Ovary (tissue), 9 donors: ENCODE results near the gene DGKK. TPM values are rescaled to one million over a fixed set of nuclear protein-coding genes. Genes with fewer than 3 reads are reported as not detected.

Source experiments
- DNase-seq, 5 donors: peaks; one replicate each; pipeline ENCODE4 v3.0.0-alpha.2; 2019 to 2020
- H3K27ac ChIP-seq, 2 donors: fragments of 200-600 bp; one replicate each; pipeline versions ENCODE4 v1.5.1 to v1.8.0; 2019 to 2022
- H3K27me3 ChIP-seq: fragments of 200-600 bp; one replicate; pipeline ENCODE4 v1.8.0; 2022
- H3K36me3 ChIP-seq: fragments of 200-600 bp; sonication (generic); one replicate; pipeline ENCODE4 v1.5.1; 2019
- H3K4me1 ChIP-seq: one replicate; pipeline ENCODE4 v1.8.1; 2013; ENCODE audit warnings: mild to moderate bottlenecking, moderate library complexity; ENCODE audit not compliant: insufficient read depth
- H3K4me3 ChIP-seq: fragments of 200-600 bp; sonication (generic); one replicate; pipeline ENCODE4 v1.5.1; 2017
- H3K9me3 ChIP-seq, 2 donors: fragments of 200-600 bp in 1 of 2; sonication (generic) in 1 of 2; one replicate each; pipeline versions ENCODE4 v1.5.1 to v1.8.1; 2013 to 2019; ENCODE audit warnings: mild to moderate bottlenecking in 1 of 2, moderate library complexity in 1 of 2
- EP300 ChIP-seq: sonication (generic); formaldehyde crosslinking; IDR thresholded peaks from one replicate; pipeline ENCODE4 v1.6.1; 2017; ENCODE audit warnings: antibody characterized with exemption
- POLR2A ChIP-seq: fragments of 450-650 bp; IDR thresholded peaks from one replicate; pipeline ENCODE4 v1.6.1; 2017; ENCODE audit warnings: antibody characterized with exemption, mild to moderate bottlenecking, moderate library complexity
- WGBS, 3 donors: extraction: QIAGEN DNeasy Blood & Tissue Kit in 1 of 3; methylation state at CpG; one replicate each; pipeline versions ENCODE4 v1.1.5 to v1.1.7; 2013 to 2017; 5-methylcytosine and 5-hydroxymethylcytosine counted together
- intact Hi-C, 4 donors: fragments of 100-400 bp; cut with DNase I; formaldehyde crosslinking; loops; one replicate each; pipeline versions ENCODE4 v1.11.0 to v1.15.1; 2022 to 2023
- polyA plus RNA-seq, 2 donors: library from polyadenylated mRNA; stranded (reverse); fragments of 200-250 nt in 1 of 2; fragments of 350-450 nt in 1 of 2; fragmentation: Illumina TruSeq in 1 of 2; extraction: RNeasy Lipid Tissue Mini Kit (QIAGEN cat#74804) in 1 of 2; gene quantifications; one replicate each; pipeline ENCODE4 v1.2.3, GENCODE V29; 2013 to 2014
- total RNA-seq, 7 donors: library from RNA; depleted of rRNA in 2 of 7; stranded (reverse); fragments of >200 nt in 2 of 7; fragmentation: NEBNext Ultra II Directional in 3 of 7; extraction: Animal tissue kit (Norgen Biotek cat#: 25700) in 3 of 7; gene quantifications; one replicate each; pipeline versions ENCODE4 v1.1.0 to v1.2.4, GENCODE V29; 2016 to 2023
- TF ChIP-seq, protein P1 (sequence below), 3 donors: fragments of 450-650 bp in 2 of 3; fragments of 200-600 bp in 1 of 3; IDR thresholded peaks; one replicate each; pipeline versions ENCODE4 v1.5.1 to v1.8.0; 2016 to 2022; ENCODE audit warnings: antibody characterized with exemption in 3 of 3, mild to moderate bottlenecking in 1 of 3
- donor health status: DM: no; HTN: no; CAD: no; lungs with moderate emphysema.
- donor health status: DM: no; HTN: no; CAD: no.
- donor health status: Bipolar disorder and iron deficiency.
- donor health status: DM: yes; HTN: yes; CAD: no.
- donor health status: DM: no; HTN: no; CAD: no.
- donor health status: DM: yes; HTN: yes; CAD: no.

The DGKK gene
- total and polyA plus RNA-seq, 9 donors = 0.11 TPM; not detected in 8

- no peak for DNase-seq
- no peak overlapping the region for H3K27ac ChIP-seq
- intact Hi-C loops = no loop called here
- H3K4me3 ChIP-seq = no peak overlapping the region
- no peaks in the 10 kb centered on the region for H3K9me3 ChIP-seq
- no peaks in the 10 kb centered on the region for H3K27me3 ChIP-seq
- TF ChIP-seq, protein P1, sequence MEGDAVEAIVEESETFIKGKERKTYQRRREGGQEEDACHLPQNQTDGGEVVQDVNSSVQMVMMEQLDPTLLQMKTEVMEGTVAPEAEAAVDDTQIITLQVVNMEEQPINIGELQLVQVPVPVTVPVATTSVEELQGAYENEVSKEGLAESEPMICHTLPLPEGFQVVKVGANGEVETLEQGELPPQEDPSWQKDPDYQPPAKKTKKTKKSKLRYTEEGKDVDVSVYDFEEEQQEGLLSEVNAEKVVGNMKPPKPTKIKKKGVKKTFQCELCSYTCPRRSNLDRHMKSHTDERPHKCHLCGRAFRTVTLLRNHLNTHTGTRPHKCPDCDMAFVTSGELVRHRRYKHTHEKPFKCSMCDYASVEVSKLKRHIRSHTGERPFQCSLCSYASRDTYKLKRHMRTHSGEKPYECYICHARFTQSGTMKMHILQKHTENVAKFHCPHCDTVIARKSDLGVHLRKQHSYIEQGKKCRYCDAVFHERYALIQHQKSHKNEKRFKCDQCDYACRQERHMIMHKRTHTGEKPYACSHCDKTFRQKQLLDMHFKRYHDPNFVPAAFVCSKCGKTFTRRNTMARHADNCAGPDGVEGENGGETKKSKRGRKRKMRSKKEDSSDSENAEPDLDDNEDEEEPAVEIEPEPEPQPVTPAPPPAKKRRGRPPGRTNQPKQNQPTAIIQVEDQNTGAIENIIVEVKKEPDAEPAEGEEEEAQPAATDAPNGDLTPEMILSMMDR (IDR thresholded peaks at IDR 0.05) = no peak
- TF ChIP-seq EP300 = no peak
- no peak for TF ChIP-seq POLR2A
- no peaks in the 10 kb centered on the region for H3K36me3 ChIP-seq
- no peaks in the 10 kb centered on the region for H3K4me1 ChIP-seq
These were observed 17.8 kb downstream of the DGKK start for GRCh38 chrX:50452782-50453181.

- intact Hi-C loops = no loop called here
- no peaks in the 10 kb centered on the region for H3K27me3 ChIP-seq
These were observed 20.3 kb downstream of the DGKK start for GRCh38 chrX:50450324-50450723.

GRCh38 chrX:50448565-50448964, 22.1 kb downstream of the DGKK start:
- intact Hi-C loops = no loop called here
- Histone ChIP-seq H3K27me3 (no peaks in the 10 kb centered on the region), H3K9me3 (no peaks in the 10 kb centered on the region), H3K36me3 (no peaks in the 10 kb centered on the region), H3K4me1 (no peaks in the 10 kb centered on the region), H3K4me3 (no peak overlapping the region), H3K27ac (no peak overlapping the region)
- TF ChIP-seq EP300 (no peak), POLR2A (no peak)
- TF ChIP-seq, protein P1 (IDR thresholded peaks at IDR 0.05) = no peak
- WGBS, 3 donors = 39 to 60% (median 58%) methylated on average over 2 of the region's 2 CpGs
- DNase-seq = no peak

More at GRCh38 chrX:50450324-50450723, 20.3 kb downstream of the DGKK start:
- Histone ChIP-seq H3K4me1 (no peaks in the 10 kb centered on the region), H3K27ac (no peak overlapping the region), H3K36me3 (no peaks in the 10 kb centered on the region), H3K4me3 (no peak overlapping the region), H3K9me3 (no peaks in the 10 kb centered on the region)
- no peak for DNase-seq
- TF ChIP-seq EP300 (no peak), POLR2A (no peak)
- TF ChIP-seq, protein P1 (IDR thresholded peaks at IDR 0.05) = no peak
- WGBS, 3 donors = 40 to 55% (median 45%) methylated on average over 1 of the region's 1 CpG

- no peaks in the 10 kb centered on the region for H3K27me3 ChIP-seq
- no peak for DNase-seq
- intact Hi-C loops = no loop called here
- no peaks in the 10 kb centered on the region for H3K4me1 ChIP-seq
- 78 to 83% (median 83%) methylated on average over 3 of the region's 3 CpGs for WGBS, 3 donors
- TF ChIP-seq POLR2A = no peak
- TF ChIP-seq EP300 = no peak
- TF ChIP-seq, protein P1 (IDR thresholded peaks at IDR 0.05) = no peak
- no peak overlapping the region for H3K4me3 ChIP-seq
- H3K9me3 ChIP-seq = no peaks in the 10 kb centered on the region
- no peak overlapping the region for H3K27ac ChIP-seq
- H3K36me3 ChIP-seq = no peaks in the 10 kb centered on the region
These were observed 23.1 kb downstream of the DGKK start for GRCh38 chrX:50447535-50447934.
